WTC11 (cell line): Measurements from ENCODE around the gene TEX14. TPM values are rescaled to one million over a fixed set of nuclear protein-coding genes. Genes with fewer than 3 reads are reported as not detected.

ENCODE experiments used
- ATAC-seq: fragments of 200-7000 bp; cut with Tn5 transposase; 2 replicates; pipeline ENCODE4 v1.10.0; 2021; ENCODE audit warnings: mild to moderate bottlenecking, moderate library complexity
- CTCF ChIA-PET: fragments of 300-600 bp; sonication (Branson Sonifier 250); formaldehyde crosslinking; loops from one replicate; lab custom pipeline; 2021; ENCODE audit warnings: antibody characterized with exemption; lab: Charles Lee
- POLR2A ChIA-PET: fragments of 350-600 bp; sonication (Branson Sonifier 250); formaldehyde crosslinking; loops from one replicate; lab custom pipeline; 2021; ENCODE audit warnings: antibody characterized with exemption; lab: Charles Lee
- DNase-seq: peaks from one replicate; pipeline ENCODE4 v3.0.0; 2021; ENCODE audit warnings: low spot score
- H3K27ac Mint-ChIP-seq: 2 replicates; pipeline ENCODE4 v1.8.0; 2021; ENCODE audit warnings: mixed read lengths
- H3K27me3 Mint-ChIP-seq: 2 replicates; pipeline ENCODE4 v1.8.0; 2021; ENCODE audit warnings: low read depth, mild to moderate bottlenecking, moderate library complexity, mixed read lengths
- H3K36me3 Mint-ChIP-seq: 2 replicates; pipeline ENCODE4 v1.8.0; 2021; ENCODE audit warnings: mixed read lengths
- H3K4me1 Mint-ChIP-seq: 2 replicates; pipeline ENCODE4 v1.8.0; 2022; ENCODE audit warnings: mixed read lengths
- H3K4me3 Mint-ChIP-seq: 2 replicates; pipeline ENCODE4 v1.8.0; 2021; ENCODE audit warnings: mild to moderate bottlenecking, moderate library complexity, mixed read lengths
- H3K9me3 Mint-ChIP-seq: 2 replicates; pipeline ENCODE4 v1.8.0; 2021; ENCODE audit warnings: mixed read lengths
- AR ChIP-seq: fragments of 250-450 bp; sonication (Bioruptor Pico); IDR thresholded peaks from 2 replicates; pipeline ENCODE4 v1.9.0; 2021; ENCODE audit warnings: mild to moderate bottlenecking
- ARID4B ChIP-seq: sonication (generic); formaldehyde crosslinking; IDR thresholded peaks from 2 replicates; pipeline ENCODE4 v1.8.0; 2023; ENCODE audit warnings: missing genetic modification reagents, mild to moderate bottlenecking, borderline replicate concordance
- CBFB ChIP-seq: sonication (generic); formaldehyde crosslinking; IDR thresholded peaks from 2 replicates; pipeline ENCODE4 v1.8.1; 2022; ENCODE audit warnings: mild to moderate bottlenecking, low read depth, missing genetic modification reagents
- GTF2I ChIP-seq: fragments of 250-450 bp; sonication (Bioruptor Pico); conservative IDR thresholded peaks from 2 replicates; pipeline ENCODE4 v1.4.0; 2021; ENCODE audit warnings: mild to moderate bottlenecking
- HMGA2 ChIP-seq: fragments of 250-450 bp; sonication (Bioruptor Pico); IDR thresholded peaks from 2 replicates; pipeline ENCODE4 v1.4.0; 2021; ENCODE audit warnings: mild to moderate bottlenecking, moderate library complexity
- MYBL2 ChIP-seq: sonication (generic); formaldehyde crosslinking; IDR thresholded peaks from 2 replicates; pipeline ENCODE4 v1.8.1; 2023; ENCODE audit warnings: mild to moderate bottlenecking, moderate library complexity, missing genetic modification reagents
- NR3C1 ChIP-seq: sonication (generic); formaldehyde crosslinking; conservative IDR thresholded peaks from 2 replicates; pipeline ENCODE4 v1.8.1; 2023; ENCODE audit warnings: low read depth, mild to moderate bottlenecking, missing genetic modification reagents
- RORB ChIP-seq: fragments of 250-450 bp; sonication (Bioruptor Pico); IDR thresholded peaks from 2 replicates; pipeline ENCODE4 v1.9.0; 2021; ENCODE audit warnings: mild to moderate bottlenecking
- USF1 ChIP-seq: sonication (generic); formaldehyde crosslinking; IDR thresholded peaks from 2 replicates; pipeline ENCODE4 v1.8.0; 2022; ENCODE audit warnings: mild to moderate bottlenecking, missing genetic modification reagents
- ZNF232 ChIP-seq: sonication (generic); formaldehyde crosslinking; IDR thresholded peaks from 2 replicates; pipeline ENCODE4 v1.8.0; 2022; ENCODE audit warnings: mild to moderate bottlenecking, missing genetic modification reagents
- ZNF281 ChIP-seq: sonication (generic); formaldehyde crosslinking; IDR thresholded peaks from 2 replicates; pipeline ENCODE4 v1.8.0; 2023; ENCODE audit warnings: mild to moderate bottlenecking, missing genetic modification reagents
- ZNF396 ChIP-seq: fragments of 250-450 bp; sonication (Bioruptor Pico); IDR thresholded peaks from 2 replicates; pipeline ENCODE4 v1.8.0; 2021; ENCODE audit warnings: mild to moderate bottlenecking, moderate library complexity, borderline replicate concordance
- ZNF671 ChIP-seq: fragments of 250-450 bp; sonication (Bioruptor Pico); IDR thresholded peaks from 2 replicates; pipeline ENCODE4 v1.8.0; 2021; ENCODE audit warnings: mild to moderate bottlenecking
- total RNA-seq: library from RNA; stranded (reverse); gene quantifications from 3 replicates; pipeline ENCODE4 v1.2.3, GENCODE V29; 2021
- TF ChIP-seq, protein P1 (sequence below): fragments of 250-450 bp; sonication (Bioruptor Pico); IDR thresholded peaks from 2 replicates; pipeline ENCODE4 v1.9.0; 2021; ENCODE audit warnings: moderate library complexity, mild to moderate bottlenecking, inconsistent platforms, borderline replicate concordance

TEX14 gene
- total RNA-seq, 1 experiment from 2014 or later = 1.4 TPM

DNA sequence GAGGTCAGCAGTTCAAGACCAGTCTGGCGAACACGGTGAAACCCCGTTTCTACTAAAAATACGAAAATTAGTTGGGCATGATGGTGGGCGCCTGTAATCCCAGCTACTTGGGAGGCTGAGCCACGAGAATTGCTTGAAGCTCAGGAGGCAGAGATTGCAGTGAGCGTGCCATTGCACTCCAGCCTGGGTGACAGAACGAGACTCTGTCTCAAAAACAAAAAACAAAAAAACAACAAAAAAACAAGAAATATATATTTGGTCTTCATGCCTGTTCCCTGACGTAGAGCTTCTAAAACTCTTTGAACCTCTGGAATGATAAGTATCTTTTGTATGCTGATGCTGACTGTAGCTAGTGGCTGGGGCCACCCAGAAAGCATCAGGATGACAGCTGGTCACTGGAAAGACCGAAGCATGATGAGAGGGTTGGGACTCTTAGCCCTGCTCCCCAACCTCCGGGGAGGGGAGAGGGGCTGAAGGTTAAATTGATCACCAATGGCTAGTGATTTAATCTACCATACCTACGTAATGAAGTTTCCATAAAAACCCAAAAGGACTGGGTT is 54.8 kb downstream of the TEX14 start (continued):
- no peak for TF ChIP-seq AR
- no peak for TF ChIP-seq ARID4B (CRISPR knock-in tag)
- no peak for TF ChIP-seq ZNF232 (CRISPR knock-in tag)
- no peak for TF ChIP-seq ZNF671 (CRISPR knock-in tag)
- no peak for TF ChIP-seq CBFB

- no peaks in the 10 kb centered on the region for H3K9me3 Mint-ChIP-seq
- H3K27ac Mint-ChIP-seq = peak overlapping the region; percentile 62
- DNase-seq (no peak), ATAC-seq (no peak)
- CTCF ChIA-PET = interaction anchor here (1.2 to 1.8 kb wide), 5 partner anchors 17 to 118 kb away, joined by 3 to 6 read pairs (median 3); partner anchors contain the start of gene MTMR4
- H3K4me3 Mint-ChIP-seq = peak overlapping the region; percentile 16
- H3K4me1 Mint-ChIP-seq = peaks cover 7% of the 10 kb centered on the region
- H3K36me3 Mint-ChIP-seq = no peaks in the 10 kb centered on the region
- POLR2A ChIA-PET = interaction anchor here (0.7 to 2.9 kb wide), 17 partner anchors 8 to 523 kb away, joined by 3 to 54 read pairs (median 4); partner anchors contain the start of genes PRR11, RAD51C, SKA2 and TEX14
- peak; percentile 71; the same call in 1 of the 2 replicates for TF ChIP-seq GTF2I (CRISPR knock-in tag)
- no peak for TF ChIP-seq ZNF232 (CRISPR knock-in tag)
- no peaks in the 10 kb centered on the region for H3K27me3 Mint-ChIP-seq
Measured at GRCh38 chr17:58632324-58633314, 59.2 kb downstream of the TEX14 start.

DNA sequence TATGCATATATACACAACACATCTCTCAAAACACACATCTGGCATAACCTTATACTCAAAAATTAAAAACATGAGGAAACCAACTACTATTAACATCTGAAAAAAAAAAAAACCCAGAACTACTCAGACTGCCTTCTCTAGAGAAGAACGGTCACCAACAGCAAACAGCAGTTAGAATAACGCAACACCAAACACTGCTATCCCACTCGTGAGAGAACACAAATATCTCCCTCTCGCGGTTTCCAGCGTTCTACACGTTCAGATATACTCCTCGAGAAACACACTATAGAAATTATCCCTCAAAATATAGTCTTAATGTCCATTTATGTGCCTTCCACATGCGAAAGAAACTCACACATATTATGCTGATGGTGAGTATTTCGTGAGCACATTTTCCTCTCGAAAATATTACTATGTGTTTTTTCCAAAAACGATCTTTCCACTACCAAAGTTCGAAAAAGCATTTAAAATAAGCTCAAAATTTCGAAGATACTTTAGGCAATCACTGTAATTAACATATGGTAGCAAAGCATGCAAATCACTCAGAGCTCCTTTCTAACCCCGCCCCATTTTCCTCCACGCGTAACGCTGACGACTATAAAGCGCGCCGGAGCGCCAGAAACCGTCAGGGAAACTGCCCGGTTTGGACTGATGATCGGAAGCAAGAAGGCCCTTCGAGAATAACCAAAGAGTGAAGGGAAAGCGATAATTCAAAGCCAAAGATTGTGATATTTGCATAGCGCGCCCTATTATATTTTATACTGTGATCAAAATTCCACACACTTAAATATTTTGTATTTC is 60.1 kb downstream of the TEX14 start:
- Mint-ChIP-seq H3K36me3 (no peaks in the 10 kb centered on the region), H3K9me3 (no peaks in the 10 kb centered on the region), H3K4me3 (no peak overlapping the region), H3K27me3 (no peaks in the 10 kb centered on the region), H3K27ac (no peak overlapping the region), H3K4me1 (peaks cover 7% of the 10 kb centered on the region)
- DNase-seq (peak; percentile 94), ATAC-seq (peak; percentile 95)
- CTCF ChIA-PET = interaction anchor here (0.6 to 1.9 kb wide), 10 partner anchors 16 to 446 kb away, joined by 3 to 12 read pairs (median 4); partner anchors contain the start of genes MTMR4 and PPM1E
- POLR2A ChIA-PET = interaction anchor here (0.7 to 2.9 kb wide), 20 partner anchors 8 to 524 kb away, joined by 3 to 54 read pairs (median 4); partner anchors contain the start of genes PRR11, RAD51C, SKA2 and TEX14
- TF ChIP-seq NR3C1 (no peak), MYBL2 (peak; percentile 77; the same call in 1 of the 2 replicates), HMGA2 (CRISPR knock-in tag) (no peak), USF1 (CRISPR knock-in tag) (peak; percentile 58; the same call in 1 of the 2 replicates), ZNF396 (CRISPR knock-in tag) (no peak), ZNF281 (CRISPR knock-in tag) (no peak), RORB (CRISPR knock-in tag) (peak; percentile 100)
- TF ChIP-seq, protein P1, sequence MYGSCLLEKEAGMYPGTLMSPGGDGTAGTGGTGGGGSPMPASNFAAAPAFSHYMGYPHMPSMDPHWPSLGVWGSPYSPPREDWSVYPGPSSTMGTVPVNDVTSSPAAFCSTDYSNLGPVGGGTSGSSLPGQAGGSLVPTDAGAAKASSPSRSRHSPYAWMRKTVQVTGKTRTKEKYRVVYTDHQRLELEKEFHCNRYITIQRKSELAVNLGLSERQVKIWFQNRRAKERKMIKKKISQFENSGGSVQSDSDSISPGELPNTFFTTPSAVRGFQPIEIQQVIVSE (CRISPR knock-in tag) = peak; percentile 100
